WTC11 (cell line): ENCODE results near the gene MR1. TPM values are rescaled to one million over a fixed set of nuclear protein-coding genes. Genes with fewer than 3 reads are reported as not detected.

ENCODE experiments used
- ATAC-seq: fragments of 200-7000 bp; cut with Tn5 transposase; 2 replicates; pipeline ENCODE4 v1.10.0; 2021; ENCODE audit warnings: mild to moderate bottlenecking, moderate library complexity
- Bru-seq: library from RNA; stranded (reverse); fragments of 400-500 nt; gene quantifications from one replicate; lab custom pipeline; 2021; lab: Mats Ljungman, UMichigan
- CTCF ChIA-PET: fragments of 300-600 bp; sonication (Branson Sonifier 250); formaldehyde crosslinking; loops from one replicate; lab custom pipeline; 2021; ENCODE audit warnings: antibody characterized with exemption; lab: Charles Lee
- POLR2A ChIA-PET: fragments of 350-600 bp; sonication (Branson Sonifier 250); formaldehyde crosslinking; loops from one replicate; lab custom pipeline; 2021; ENCODE audit warnings: antibody characterized with exemption; lab: Charles Lee
- DNase-seq: peaks from one replicate; pipeline ENCODE4 v3.0.0; 2021; ENCODE audit warnings: low spot score
- H3K27ac Mint-ChIP-seq: 2 replicates; pipeline ENCODE4 v1.8.0; 2021; ENCODE audit warnings: mixed read lengths
- H3K27me3 Mint-ChIP-seq: 2 replicates; pipeline ENCODE4 v1.8.0; 2021; ENCODE audit warnings: low read depth, mild to moderate bottlenecking, moderate library complexity, mixed read lengths
- H3K36me3 Mint-ChIP-seq: 2 replicates; pipeline ENCODE4 v1.8.0; 2021; ENCODE audit warnings: mixed read lengths
- H3K4me1 Mint-ChIP-seq: 2 replicates; pipeline ENCODE4 v1.8.0; 2022; ENCODE audit warnings: mixed read lengths
- H3K4me3 Mint-ChIP-seq: 2 replicates; pipeline ENCODE4 v1.8.0; 2021; ENCODE audit warnings: mild to moderate bottlenecking, moderate library complexity, mixed read lengths
- H3K9me3 Mint-ChIP-seq: 2 replicates; pipeline ENCODE4 v1.8.0; 2021; ENCODE audit warnings: mixed read lengths
- CBFB ChIP-seq: sonication (generic); formaldehyde crosslinking; IDR thresholded peaks from 2 replicates; pipeline ENCODE4 v1.8.1; 2022; ENCODE audit warnings: mild to moderate bottlenecking, low read depth, missing genetic modification reagents
- CREM ChIP-seq: sonication (generic); formaldehyde crosslinking; IDR thresholded peaks from 2 replicates; pipeline ENCODE4 v1.8.1; 2022; ENCODE audit warnings: mild to moderate bottlenecking, missing genetic modification reagents, moderate library complexity
- ESRRA ChIP-seq: sonication (generic); formaldehyde crosslinking; IDR thresholded peaks from 2 replicates; pipeline ENCODE4 v1.8.1; 2022; ENCODE audit warnings: mild to moderate bottlenecking, missing genetic modification reagents, borderline replicate concordance
- FOXK1 ChIP-seq: sonication (generic); formaldehyde crosslinking; IDR thresholded peaks from 2 replicates; pipeline ENCODE4 v1.8.0; 2022; ENCODE audit warnings: mild to moderate bottlenecking, moderate library complexity, missing genetic modification reagents
- GRHL2 ChIP-seq: fragments of 250-450 bp; sonication (Bioruptor Pico); IDR thresholded peaks from 2 replicates; pipeline ENCODE4 v1.8.0; 2022; ENCODE audit warnings: mild to moderate bottlenecking, moderate library complexity; ENCODE audit not compliant: insufficient replicate concordance, severe bottlenecking
- HMGA2 ChIP-seq: fragments of 250-450 bp; sonication (Bioruptor Pico); IDR thresholded peaks from 2 replicates; pipeline ENCODE4 v1.4.0; 2021; ENCODE audit warnings: mild to moderate bottlenecking, moderate library complexity
- NFYB ChIP-seq: sonication (generic); formaldehyde crosslinking; conservative IDR thresholded peaks from 2 replicates; pipeline ENCODE4 v1.8.0; 2022; ENCODE audit warnings: low read depth, missing genetic modification reagents
- NR3C1 ChIP-seq: sonication (generic); formaldehyde crosslinking; conservative IDR thresholded peaks from 2 replicates; pipeline ENCODE4 v1.8.1; 2023; ENCODE audit warnings: low read depth, mild to moderate bottlenecking, missing genetic modification reagents
- RORB ChIP-seq: fragments of 250-450 bp; sonication (Bioruptor Pico); IDR thresholded peaks from 2 replicates; pipeline ENCODE4 v1.9.0; 2021; ENCODE audit warnings: mild to moderate bottlenecking
- STAT6 ChIP-seq: sonication (generic); formaldehyde crosslinking; conservative IDR thresholded peaks from 2 replicates; pipeline ENCODE4 v1.8.1; 2023; ENCODE audit warnings: mild to moderate bottlenecking, low read depth, missing genetic modification reagents, moderate library complexity
- TCF7 ChIP-seq: sonication (generic); formaldehyde crosslinking; IDR thresholded peaks from 2 replicates; pipeline ENCODE4 v1.8.0; 2022; ENCODE audit warnings: mild to moderate bottlenecking, low read depth, missing genetic modification reagents, moderate library complexity
- ZNF317 ChIP-seq: sonication (generic); formaldehyde crosslinking; IDR thresholded peaks from 2 replicates; pipeline ENCODE4 v1.8.1; 2023; ENCODE audit warnings: low read depth, mild to moderate bottlenecking, moderate library complexity, missing genetic modification reagents, borderline replicate concordance
- ZNF416 ChIP-seq: fragments of 250-450 bp; sonication (Bioruptor Pico); IDR thresholded peaks from 2 replicates; pipeline ENCODE4 v1.9.0; 2021; ENCODE audit warnings: mild to moderate bottlenecking, inconsistent platforms
- long read RNA-seq, 3 experiments: library from RNA in 1 of 3; library from capped mRNA in 1 of 3; library from polyadenylated mRNA in 1 of 3; unstranded in 2 of 3; stranded (forward) in 1 of 3; transcript quantifications; one replicate each; pipeline ENCODE4 v2.0.0, GENCODE V29; 2021
- total RNA-seq: library from RNA; stranded (reverse); gene quantifications from 3 replicates; pipeline ENCODE4 v1.2.3, GENCODE V29; 2021
- TF ChIP-seq, protein P1 (sequence below): fragments of 250-450 bp; sonication (Bioruptor Pico); IDR thresholded peaks from 2 replicates; pipeline ENCODE4 v1.9.0; 2021; ENCODE audit warnings: mild to moderate bottlenecking, borderline replicate concordance
- TF ChIP-seq, protein P2 (sequence below): sonication (generic); formaldehyde crosslinking; IDR thresholded peaks from 2 replicates; pipeline ENCODE4 v1.8.1; 2022; ENCODE audit warnings: low read depth, mild to moderate bottlenecking, moderate library complexity, missing genetic modification reagents, borderline replicate concordance
- TF ChIP-seq, protein P3 (sequence below): sonication (generic); formaldehyde crosslinking; IDR thresholded peaks from 2 replicates; pipeline ENCODE4 v1.8.0; 2023; ENCODE audit warnings: missing genetic modification reagents
- TF ChIP-seq, protein P4 (sequence below): sonication (generic); formaldehyde crosslinking; IDR thresholded peaks from 2 replicates; pipeline ENCODE4 v1.8.0; 2023; ENCODE audit warnings: mild to moderate bottlenecking, missing genetic modification reagents
- TF ChIP-seq, protein P5 (sequence below): sonication (generic); formaldehyde crosslinking; IDR thresholded peaks from 2 replicates; pipeline ENCODE4 v1.8.1; 2023; ENCODE audit warnings: mild to moderate bottlenecking, missing genetic modification reagents, moderate library complexity
- TF ChIP-seq, protein P6 (sequence below): sonication (generic); formaldehyde crosslinking; IDR thresholded peaks from 2 replicates; pipeline ENCODE4 v1.8.0; 2022; ENCODE audit warnings: mild to moderate bottlenecking, missing genetic modification reagents

Gene MR1
- total RNA-seq (0.28 to 0.64 TPM (median 0.30 TPM) in 3 replicates), Bru-seq, nascent RNA (percentile 17 among the genes with signal in this experiment)
- long read RNA-seq, experiment 1, partial matches to known transcripts: 0 of 1 reads
- long read RNA-seq, experiment 1, other reads (novel, unspliced or antisense): 0 of 1 reads
- long read RNA-seq, experiment 2: 0 reads
- long read RNA-seq, experiment 3: 0 reads

DNA sequence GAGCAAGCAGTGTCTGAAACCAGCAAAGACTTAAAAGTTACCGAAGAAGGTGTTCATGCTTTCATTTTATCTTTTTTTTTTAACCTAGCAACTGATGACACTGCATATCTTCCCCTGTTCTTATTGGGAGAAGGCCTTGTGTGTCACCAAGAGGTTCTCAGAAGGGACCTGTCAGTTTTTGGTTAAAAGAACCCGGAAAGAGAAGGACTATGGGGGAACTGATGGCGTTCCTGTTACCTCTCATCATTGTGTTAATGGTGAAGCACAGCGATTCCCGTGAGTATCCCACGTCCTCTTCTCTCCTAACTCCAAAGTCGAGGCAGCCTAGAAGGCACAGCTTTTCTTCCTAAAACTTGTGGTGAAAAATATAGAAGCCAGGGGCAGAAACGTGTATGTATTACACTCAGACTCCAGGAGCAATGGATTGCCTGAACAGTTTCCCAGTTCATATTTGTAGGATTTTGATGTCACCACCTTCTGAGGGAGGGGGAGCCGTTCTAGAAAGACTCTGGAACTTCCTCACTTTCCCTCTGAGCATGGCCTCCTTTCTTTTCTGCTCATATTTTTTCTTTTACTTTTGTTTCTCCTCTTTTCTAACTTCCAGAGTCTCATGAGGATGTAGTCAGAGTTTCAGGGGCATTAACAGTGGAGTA lies at the start of gene MR1:
Gene MR1 (plus strand): TSS at position 185 of the 653 bp plus-strand sequence. CDS start 25 bp downstream, at position 210.
- no peak for TF ChIP-seq ZNF317 (CRISPR knock-in tag)
- TF ChIP-seq, all 79 proteins: peak for 0
- Mint-ChIP-seq H3K36me3 (no peaks in the 10 kb centered on the region), H3K4me1 (no peaks in the 10 kb centered on the region), H3K4me3 (no peak within 1 kb of the TSS), H3K27me3 (no peaks in the 10 kb centered on the region; the same call in 1 of the 2 replicates), H3K27ac (no peak within 1 kb of the TSS), H3K9me3 (no peaks in the 10 kb centered on the region)
- ATAC-seq (peak; percentile 52), DNase-seq (no peak)
- POLR2A ChIA-PET: interaction anchor here (1.1 kb wide), 1 partner anchor 12 kb away, joined by 3 read pairs; no protein-coding TSS in a partner anchor
- CTCF ChIA-PET: interaction anchor here (0.6 to 8.5 kb wide), 4 partner anchors 42 to 391 kb away, joined by 3 to 51 read pairs (median 4); no protein-coding TSS in a partner anchor

GRCh38 chr1:180988253-180988752 lies 45.5 kb upstream of the MR1 start:
- peak overlapping the region; percentile 50; the same call in 1 of the 2 replicates for H3K27ac Mint-ChIP-seq
- no peak overlapping the region for H3K4me3 Mint-ChIP-seq
- POLR2A ChIA-PET: no interaction called here
- H3K36me3 Mint-ChIP-seq: peaks cover 80% of the 10 kb centered on the region
- TF ChIP-seq FOXK1 (CRISPR knock-in tag) (no peak), ESRRA (CRISPR knock-in tag) (no peak), STAT6 (CRISPR knock-in tag) (no peak), CREM (CRISPR knock-in tag) (no peak), RORB (no peak), CBFB (no peak), NR3C1 (CRISPR knock-in tag) (no peak), NFYB (CRISPR knock-in tag) (no peak), ZNF416 (CRISPR knock-in tag) (no peak), TCF7 (CRISPR knock-in tag) (no peak), HMGA2 (no peak), GRHL2 (CRISPR knock-in tag) (no peak)
- TF ChIP-seq, protein P1, sequence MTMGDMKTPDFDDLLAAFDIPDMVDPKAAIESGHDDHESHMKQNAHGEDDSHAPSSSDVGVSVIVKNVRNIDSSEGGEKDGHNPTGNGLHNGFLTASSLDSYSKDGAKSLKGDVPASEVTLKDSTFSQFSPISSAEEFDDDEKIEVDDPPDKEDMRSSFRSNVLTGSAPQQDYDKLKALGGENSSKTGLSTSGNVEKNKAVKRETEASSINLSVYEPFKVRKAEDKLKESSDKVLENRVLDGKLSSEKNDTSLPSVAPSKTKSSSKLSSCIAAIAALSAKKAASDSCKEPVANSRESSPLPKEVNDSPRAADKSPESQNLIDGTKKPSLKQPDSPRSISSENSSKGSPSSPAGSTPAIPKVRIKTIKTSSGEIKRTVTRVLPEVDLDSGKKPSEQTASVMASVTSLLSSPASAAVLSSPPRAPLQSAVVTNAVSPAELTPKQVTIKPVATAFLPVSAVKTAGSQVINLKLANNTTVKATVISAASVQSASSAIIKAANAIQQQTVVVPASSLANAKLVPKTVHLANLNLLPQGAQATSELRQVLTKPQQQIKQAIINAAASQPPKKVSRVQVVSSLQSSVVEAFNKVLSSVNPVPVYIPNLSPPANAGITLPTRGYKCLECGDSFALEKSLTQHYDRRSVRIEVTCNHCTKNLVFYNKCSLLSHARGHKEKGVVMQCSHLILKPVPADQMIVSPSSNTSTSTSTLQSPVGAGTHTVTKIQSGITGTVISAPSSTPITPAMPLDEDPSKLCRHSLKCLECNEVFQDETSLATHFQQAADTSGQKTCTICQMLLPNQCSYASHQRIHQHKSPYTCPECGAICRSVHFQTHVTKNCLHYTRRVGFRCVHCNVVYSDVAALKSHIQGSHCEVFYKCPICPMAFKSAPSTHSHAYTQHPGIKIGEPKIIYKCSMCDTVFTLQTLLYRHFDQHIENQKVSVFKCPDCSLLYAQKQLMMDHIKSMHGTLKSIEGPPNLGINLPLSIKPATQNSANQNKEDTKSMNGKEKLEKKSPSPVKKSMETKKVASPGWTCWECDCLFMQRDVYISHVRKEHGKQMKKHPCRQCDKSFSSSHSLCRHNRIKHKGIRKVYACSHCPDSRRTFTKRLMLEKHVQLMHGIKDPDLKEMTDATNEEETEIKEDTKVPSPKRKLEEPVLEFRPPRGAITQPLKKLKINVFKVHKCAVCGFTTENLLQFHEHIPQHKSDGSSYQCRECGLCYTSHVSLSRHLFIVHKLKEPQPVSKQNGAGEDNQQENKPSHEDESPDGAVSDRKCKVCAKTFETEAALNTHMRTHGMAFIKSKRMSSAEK: no peak
- TF ChIP-seq, protein P2, sequence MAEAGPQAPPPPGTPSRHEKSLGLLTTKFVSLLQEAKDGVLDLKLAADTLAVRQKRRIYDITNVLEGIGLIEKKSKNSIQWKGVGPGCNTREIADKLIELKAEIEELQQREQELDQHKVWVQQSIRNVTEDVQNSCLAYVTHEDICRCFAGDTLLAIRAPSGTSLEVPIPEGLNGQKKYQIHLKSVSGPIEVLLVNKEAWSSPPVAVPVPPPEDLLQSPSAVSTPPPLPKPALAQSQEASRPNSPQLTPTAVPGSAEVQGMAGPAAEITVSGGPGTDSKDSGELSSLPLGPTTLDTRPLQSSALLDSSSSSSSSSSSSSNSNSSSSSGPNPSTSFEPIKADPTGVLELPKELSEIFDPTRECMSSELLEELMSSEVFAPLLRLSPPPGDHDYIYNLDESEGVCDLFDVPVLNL (CRISPR knock-in tag): no peak
- TF ChIP-seq, protein P3, sequence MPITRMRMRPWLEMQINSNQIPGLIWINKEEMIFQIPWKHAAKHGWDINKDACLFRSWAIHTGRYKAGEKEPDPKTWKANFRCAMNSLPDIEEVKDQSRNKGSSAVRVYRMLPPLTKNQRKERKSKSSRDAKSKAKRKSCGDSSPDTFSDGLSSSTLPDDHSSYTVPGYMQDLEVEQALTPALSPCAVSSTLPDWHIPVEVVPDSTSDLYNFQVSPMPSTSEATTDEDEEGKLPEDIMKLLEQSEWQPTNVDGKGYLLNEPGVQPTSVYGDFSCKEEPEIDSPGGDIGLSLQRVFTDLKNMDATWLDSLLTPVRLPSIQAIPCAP: no peak
- TF ChIP-seq, protein P4, sequence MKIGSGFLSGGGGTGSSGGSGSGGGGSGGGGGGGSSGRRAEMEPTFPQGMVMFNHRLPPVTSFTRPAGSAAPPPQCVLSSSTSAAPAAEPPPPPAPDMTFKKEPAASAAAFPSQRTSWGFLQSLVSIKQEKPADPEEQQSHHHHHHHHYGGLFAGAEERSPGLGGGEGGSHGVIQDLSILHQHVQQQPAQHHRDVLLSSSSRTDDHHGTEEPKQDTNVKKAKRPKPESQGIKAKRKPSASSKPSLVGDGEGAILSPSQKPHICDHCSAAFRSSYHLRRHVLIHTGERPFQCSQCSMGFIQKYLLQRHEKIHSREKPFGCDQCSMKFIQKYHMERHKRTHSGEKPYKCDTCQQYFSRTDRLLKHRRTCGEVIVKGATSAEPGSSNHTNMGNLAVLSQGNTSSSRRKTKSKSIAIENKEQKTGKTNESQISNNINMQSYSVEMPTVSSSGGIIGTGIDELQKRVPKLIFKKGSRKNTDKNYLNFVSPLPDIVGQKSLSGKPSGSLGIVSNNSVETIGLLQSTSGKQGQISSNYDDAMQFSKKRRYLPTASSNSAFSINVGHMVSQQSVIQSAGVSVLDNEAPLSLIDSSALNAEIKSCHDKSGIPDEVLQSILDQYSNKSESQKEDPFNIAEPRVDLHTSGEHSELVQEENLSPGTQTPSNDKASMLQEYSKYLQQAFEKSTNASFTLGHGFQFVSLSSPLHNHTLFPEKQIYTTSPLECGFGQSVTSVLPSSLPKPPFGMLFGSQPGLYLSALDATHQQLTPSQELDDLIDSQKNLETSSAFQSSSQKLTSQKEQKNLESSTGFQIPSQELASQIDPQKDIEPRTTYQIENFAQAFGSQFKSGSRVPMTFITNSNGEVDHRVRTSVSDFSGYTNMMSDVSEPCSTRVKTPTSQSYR (CRISPR knock-in tag): no peak
- TF ChIP-seq, protein P5, sequence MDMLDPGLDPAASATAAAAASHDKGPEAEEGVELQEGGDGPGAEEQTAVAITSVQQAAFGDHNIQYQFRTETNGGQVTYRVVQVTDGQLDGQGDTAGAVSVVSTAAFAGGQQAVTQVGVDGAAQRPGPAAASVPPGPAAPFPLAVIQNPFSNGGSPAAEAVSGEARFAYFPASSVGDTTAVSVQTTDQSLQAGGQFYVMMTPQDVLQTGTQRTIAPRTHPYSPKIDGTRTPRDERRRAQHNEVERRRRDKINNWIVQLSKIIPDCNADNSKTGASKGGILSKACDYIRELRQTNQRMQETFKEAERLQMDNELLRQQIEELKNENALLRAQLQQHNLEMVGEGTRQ (CRISPR knock-in tag): no peak
- TF ChIP-seq, protein P6, sequence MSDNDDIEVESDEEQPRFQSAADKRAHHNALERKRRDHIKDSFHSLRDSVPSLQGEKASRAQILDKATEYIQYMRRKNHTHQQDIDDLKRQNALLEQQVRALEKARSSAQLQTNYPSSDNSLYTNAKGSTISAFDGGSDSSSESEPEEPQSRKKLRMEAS: no peak
- no peaks in the 10 kb centered on the region for H3K27me3 Mint-ChIP-seq
- no peak for ATAC-seq
- DNase-seq: no peak
- no peaks in the 10 kb centered on the region for H3K4me1 Mint-ChIP-seq
- CTCF ChIA-PET: no interaction called here
- no peaks in the 10 kb centered on the region for H3K9me3 Mint-ChIP-seq
